GM21619 (cell line): ENCODE measurements around the gene MMP7.
A peak's percentile ranks its signal among the peaks of the same experiment; 100 is the strongest.

Source experiments
- ATAC-seq: cut with Tn5 transposase; IDR thresholded peaks from one replicate; pipeline ENCODE4 v1.9.1; 2021; ENCODE audit not compliant: unreplicated experiment

The MMP7 gene

DNA sequence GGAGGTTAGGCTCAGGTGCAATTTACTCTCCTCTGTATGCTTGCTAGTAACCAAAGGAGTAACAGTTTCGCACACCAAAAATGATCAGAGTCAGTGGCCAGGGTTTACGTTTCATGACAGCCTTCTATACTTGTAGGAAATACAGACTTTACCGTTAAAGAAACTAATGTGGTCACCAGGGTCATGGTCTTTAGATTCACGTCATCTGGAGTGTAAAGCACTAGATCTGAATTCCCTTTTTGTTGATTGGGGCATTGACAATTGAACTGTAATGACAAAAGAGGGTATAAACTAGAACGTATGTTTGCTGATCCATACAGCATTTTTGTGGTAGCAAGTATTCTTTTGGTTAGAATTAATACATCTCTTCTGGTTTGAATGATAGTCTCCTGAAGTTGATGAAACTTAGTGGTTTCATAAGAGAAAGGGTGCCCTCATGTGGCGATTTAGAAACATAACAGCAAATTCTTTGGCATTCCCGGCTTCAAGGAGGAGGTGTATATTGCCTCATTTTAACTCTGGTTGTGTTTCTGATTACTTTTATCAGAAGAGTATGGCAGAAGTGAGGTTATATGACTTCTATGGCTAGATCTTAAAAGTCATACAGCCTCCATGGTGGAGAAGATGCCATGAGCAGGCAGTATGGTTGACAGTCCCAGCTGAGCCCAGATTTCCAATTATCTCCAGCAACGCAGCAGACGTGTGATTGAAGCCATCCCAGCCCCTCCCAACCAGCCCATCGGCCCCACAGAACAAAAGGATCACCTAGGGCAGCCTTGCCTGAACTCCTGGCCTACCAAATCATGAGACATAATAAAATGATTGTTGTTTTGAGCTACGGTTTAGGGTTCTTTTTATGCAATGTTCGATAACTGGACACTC is 35.1 kb downstream of the MMP7 start:
- peak; percentile 82 for ATAC-seq

DNA sequence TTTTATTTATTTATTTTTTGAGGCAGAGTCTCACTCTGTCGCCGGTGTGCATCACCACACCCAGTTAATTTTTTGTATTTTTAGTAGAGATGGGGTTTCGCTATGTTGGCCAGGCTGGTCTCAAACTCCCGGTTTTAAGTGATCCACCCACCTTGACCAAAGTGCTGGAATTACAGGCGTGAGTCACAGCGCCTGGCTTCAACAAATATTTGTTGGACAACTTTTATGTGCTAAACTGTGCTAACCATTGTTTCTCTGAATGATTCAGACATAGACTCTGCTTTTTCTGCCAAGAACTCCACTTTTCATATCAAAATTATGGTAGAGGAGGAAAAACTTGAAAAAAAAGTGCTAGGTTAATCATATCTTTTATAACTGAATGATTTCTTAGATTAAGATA is 36.3 kb downstream of the MMP7 start:
- no peak for ATAC-seq

DNA sequence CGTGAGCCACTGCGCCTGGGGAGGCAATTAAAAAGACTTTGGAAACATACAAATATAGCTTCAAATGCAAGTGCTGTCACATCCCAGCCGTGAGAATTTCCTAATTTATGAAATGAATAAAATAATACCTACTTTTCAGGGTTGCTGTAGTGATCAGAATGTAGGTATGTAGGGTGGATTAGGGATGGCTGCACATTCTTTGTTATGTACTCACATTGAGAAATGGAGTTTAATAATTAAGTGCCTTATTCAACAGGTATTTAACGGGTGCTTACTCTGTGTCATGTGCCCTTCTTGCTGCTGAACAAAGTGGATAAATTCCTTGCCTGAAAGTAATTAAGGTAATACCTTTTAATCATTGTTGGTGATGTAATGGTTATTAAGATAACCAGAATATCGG is 37.0 kb downstream of the MMP7 start:
- ATAC-seq, result no peak

DNA sequence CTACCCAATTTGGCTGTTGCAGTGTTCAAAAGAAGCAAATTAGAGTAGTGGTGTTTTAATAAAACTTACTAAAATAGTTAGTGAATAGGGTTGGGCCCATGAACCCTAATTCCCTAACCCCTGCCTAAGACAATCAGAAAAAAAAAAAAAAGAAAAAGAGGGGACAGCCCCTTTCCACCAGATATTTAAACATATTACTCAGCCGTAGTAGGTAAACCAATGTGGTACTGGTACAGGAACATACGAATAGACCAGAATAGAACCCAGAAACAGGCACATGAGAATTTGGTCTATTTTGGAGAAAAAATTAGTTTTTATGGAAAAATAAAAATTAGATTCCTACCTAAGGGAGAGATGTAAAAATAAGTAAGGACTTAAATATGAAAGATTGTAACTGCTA is 38.6 kb downstream of the MMP7 start:
- ATAC-seq, result no peak

DNA sequence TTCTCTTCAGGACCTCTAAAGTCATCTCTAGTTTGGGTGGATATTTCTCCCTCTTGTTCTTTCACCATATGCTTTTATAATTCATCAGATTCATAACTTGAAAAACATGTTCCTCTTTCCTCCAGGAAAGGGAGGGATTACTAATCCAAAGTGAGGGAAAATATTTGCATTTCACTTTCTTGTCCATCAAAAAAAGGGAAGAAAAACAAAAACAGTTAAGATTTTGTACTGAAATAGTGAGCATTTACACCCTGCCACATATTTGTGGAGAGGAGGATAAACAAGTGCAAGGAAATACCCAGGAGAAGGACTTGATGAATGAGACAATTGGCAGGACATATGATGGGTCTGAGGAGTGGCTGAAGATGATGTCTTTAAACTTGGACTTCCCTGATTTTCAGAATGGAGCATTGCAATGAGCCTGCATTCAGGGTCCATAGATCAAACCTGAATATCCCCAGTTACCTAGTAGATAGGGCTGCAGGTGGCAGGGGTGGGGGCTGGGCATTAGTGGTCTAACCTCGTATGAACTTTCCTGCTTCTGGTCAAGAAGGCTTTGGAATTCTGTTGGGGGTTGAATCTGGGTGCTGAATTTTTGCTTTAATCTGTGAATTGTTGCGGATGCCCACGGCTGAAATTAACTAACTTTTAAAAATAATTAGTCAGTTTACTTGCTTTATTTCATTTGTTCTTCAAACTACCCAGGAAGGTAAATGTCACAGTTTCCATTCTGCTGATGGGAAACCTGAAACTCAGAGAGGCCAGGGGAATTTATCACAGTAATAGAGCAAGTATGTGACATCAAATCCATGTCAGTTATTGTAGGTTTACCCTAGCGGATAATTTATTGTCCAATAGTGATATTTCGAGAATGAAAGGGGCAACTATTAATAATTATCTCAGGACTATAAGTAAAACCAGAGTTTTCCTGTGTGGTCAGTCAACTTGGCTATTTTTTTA is 41.1 kb downstream of the MMP7 start:
- no peak for ATAC-seq

DNA sequence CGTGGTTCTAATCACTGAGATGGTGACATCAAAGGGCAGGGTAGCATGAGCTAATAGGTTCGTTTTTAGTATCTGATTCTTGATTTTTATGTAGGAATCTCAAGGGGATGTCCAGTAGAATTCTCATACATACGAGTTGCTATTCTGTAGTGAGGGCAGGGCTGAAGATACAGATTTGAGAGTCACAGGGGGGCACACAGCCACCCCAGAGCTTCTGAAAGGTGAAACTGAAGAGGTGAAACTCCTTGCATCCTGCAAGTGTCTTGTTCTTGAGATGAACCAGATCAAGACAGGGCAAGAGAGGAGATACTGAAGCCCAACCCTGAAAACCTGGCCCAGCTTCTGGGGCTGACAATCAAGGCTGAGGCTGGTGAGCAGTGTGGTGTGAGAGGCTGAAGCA is 42.3 kb downstream of the MMP7 start:
- peak; percentile 79 for ATAC-seq

DNA sequence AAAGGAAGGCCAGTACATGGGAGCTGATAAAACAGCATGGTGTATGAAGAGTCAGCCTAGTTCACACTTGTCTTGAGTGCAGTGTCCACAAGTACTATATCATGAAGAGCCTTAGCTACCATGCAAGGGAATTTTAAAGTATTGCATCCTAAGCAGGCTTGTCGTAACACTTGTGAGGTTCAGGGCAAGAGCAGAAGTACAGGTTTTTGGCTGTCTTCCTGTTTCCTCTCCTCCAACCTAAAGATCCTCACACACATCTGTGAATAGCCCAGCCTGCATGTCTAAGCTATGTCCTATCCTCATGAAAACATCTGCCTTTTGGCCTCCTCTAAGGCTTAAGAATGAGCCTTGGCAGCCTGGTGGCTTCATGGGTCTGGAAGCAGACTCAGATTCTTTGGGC is 43.3 kb downstream of the MMP7 start:
- no peak for ATAC-seq

DNA sequence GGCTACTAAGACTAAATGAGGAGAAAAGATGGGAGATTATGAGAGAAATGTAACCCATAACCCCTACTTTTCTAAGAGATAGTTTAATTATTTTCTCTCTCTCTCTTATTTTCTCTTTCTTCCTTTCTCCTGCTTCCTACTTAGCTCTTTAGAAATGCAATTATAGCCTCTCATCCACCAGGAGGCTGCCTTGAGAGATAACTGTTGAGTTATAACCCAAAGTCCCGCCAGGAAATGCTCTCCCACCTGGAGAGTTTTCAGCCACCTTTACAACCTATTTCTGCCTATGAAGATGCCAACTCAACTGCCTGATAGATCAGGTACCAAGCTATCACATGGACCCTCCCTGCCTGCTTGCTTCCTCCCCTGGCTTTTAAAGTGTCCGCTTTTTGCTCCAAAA is 44.0 kb downstream of the MMP7 start:
- ATAC-seq, result no peak

DNA sequence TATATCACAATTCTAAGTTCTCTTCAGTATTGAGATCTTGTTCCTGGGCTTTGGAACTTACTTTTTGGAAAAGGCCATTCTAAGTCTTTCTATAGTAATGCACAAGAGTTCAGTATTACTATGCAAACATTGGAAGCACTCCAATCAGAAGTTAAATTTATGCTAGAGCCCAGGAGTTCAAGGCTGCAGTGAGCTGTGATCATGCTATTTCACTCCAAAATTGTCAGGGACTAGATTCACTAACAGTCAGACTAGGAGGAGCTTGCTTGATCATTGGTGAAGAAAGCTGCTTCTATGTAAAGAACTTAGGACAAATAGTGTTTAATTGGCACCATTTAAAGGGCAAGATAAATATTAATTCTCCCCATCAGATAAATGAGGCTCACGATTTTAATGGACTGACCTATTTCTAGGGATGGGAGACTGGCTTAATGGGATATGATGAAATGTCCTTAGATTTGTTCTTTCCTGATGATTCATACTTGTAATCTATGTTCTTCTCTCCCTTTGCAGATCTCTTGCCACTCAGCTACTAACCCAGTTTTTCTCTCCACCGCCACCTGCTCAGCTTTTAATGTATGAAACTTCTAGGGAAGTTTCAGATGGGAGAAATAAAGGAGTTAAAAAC is 45.3 kb downstream of the MMP7 start:
- ATAC-seq, result no peak

DNA sequence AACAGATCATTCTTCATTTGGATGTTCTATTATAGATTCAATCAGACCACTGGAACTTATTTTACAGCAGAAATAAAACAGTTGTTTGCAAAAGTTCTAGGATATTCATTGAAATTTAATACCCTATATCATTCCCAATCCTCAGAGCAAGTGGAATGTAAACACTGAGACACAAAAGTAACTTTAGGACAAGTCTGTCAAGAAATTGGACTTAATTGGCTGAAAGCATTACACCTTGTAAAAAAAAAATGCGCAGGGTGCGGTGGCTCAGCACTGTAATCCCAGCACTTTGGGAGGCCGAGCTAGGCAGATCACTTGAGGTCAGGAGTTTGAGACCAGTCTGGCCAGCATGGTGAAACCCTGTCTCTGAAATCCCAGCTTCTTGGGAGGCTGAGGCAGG is 48.1 kb downstream of the MMP7 start:
- no peak for ATAC-seq

DNA sequence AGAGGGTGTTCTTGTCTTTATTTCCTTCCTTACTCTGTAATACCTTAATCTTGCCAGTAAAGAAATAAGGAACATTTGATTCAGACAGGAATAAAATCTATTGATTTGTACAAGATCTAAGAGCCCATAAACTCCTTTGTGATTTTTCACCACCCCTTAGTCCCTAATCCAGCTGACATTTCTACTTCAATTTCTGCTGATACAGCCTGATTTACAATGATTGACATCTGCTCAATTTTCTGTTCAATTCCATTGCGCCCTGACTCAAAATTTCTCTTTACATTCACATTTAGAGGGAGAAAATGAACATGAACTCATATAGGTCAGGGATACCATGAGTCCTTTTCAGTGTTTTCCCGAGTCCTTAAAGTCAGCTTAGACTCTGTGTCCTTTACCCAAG is 50.8 kb downstream of the MMP7 start:
- ATAC-seq, result no peak

DNA sequence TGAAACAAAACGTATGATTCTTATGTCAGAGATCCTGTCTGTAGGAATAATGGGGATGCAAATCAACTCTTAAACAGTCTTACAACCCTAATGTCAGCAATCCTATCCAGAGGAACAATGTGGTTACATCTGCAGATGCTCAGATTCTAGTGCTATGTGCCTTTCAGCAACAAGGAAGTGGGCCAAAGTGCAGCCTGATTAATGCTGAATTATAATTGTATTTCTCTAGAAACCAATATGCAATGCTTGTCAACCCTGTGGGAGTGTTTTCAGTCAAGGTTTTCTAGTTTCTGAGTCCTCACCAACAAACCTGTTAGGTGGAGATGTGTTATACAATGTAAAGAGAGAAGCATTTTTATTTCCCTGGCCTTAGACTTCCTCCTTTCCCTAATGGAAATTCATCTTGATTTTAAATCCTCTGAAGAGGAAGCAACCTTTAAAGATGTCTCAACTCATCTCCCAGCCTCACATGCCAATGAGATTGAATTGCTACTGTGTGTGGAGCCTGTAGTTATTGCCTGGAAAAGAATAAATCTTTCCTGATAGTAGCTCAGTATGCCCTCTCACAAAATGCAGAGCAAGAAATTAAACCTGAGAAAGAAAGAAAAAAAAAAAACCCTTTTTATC is 51.8 kb downstream of the MMP7 start:
- ATAC-seq, result no peak

DNA sequence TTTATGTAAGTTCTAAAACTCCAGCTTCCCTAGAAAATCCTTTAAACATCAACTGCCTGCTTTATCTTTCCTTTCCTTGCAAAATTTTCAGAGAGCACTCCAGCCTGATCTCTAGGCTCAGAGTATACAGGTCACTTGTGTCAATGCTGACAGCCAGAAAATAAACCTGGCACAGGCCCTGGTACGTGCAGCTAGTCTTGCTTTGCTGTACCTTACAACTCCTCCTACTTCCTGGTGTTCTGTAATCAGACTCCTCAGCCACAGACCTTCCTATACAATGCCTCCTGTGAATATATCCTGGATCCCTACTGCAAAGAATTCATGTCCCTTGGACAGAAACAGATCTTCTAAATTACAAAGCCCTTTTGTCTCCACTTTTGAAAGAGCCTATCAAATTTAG is 53.7 kb downstream of the MMP7 start:
- peak; percentile 34 for ATAC-seq

DNA sequence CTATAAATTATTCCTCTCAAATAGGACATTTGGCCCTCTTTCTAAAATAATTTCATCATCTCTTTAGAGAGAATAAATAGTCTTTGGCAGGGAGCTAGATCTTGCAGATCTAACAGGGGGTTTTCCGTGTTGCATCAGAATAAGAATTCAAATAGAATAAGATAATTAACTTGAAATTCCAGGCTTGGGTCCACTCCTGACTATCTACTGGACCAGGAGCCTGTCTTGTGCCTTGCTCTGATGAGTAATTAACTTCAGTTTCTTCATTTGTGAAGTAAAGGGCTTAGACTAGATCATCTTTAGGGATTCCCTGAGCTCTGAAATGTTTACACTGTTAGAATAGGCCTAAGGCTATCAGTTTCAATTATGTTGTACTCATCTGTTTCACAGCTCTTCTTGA is 54.5 kb downstream of the MMP7 start:
- ATAC-seq, result no peak

DNA sequence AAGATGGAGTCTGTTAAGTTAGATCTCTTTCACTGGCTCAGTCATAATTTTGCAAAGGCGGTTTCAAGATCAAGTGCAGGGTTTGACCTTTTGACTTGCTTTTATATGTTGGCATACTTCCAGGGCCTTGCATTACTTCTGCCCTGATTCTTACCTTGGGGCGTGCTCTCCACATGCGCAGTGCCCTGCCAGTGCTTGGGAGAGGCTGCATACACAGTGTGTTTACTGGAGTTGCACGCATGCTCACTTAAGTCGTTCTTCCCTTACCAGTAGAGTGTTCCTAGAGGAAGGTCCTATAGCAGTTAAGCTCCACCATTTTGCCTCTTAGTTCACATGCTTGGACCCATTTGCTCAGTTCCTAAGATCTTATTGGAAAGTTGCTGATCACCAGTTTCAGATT is 57.0 kb downstream of the MMP7 start:
- ATAC-seq, result no peak

DNA sequence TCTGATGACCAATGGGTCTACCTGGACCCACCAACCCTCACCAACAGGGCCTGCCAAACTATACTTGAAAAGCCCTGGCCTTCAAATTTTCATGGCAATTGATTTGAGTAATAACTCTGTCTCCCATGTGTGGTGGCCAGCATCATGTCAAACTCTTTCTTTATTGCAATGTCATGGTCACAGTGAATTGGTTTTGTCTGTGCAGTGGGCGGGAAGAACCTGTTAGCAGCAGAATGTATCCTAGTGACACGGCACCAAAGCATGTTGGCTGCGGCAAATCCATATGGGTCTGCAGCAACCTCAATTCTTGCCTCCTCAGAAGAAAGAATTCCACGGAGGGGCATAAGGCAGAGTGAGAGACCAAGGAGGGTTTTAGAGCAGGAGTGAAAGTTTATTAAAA is 58.4 kb downstream of the MMP7 start:
- no peak for ATAC-seq

DNA sequence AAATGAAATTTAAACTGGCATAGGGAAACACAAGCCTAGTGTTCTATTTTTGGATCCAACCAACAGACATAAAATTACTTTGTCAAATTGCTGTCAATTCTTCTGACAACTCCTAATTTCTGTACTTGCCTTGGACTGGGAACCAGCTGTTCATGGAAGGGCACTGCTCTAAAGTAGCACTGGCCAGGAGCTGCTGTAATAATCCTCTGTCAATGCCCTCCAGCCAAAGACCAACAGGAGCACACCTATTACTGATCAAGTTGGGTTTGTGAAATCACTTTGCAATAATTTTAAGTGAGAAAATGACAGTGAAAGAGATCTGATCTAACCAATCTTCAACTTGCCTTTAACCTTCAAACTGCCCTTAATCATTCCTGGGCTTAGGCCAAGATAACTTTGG is 59.1 kb downstream of the MMP7 start:
- no peak for ATAC-seq
